ENCODE results near the gene COPRS. TPM values are rescaled to one million over a fixed set of nuclear protein-coding genes. Genes with fewer than 3 reads are reported as not detected.

The COPRS gene
- total and polyA plus RNA-seq, 2 of the 8 experiments (the other 6 are each of a cell fraction or from before 2014, with no cell fraction given): 40.9 to 49.3 TPM

GRCh38 chr17:31853911-31854470, 5.1 kb downstream of the COPRS start:
- no peak for FAIRE-seq
- Histone ChIP-seq H3K56ac (replicated peaks; ENCODE audit: insufficient read length, low read depth, low read length) (no peak overlapping the region), H2BK15ac (ENCODE audit: low read length) (no peak overlapping the region), H3K9me3 (ENCODE audit: insufficient read depth in 2 of 2, low read depth in 1 of 2, low read length in 1 of 2) (no peaks in the 10 kb centered on the region), H3K23ac (ENCODE audit: insufficient read length) (no peak overlapping the region), H2AFZ (ENCODE audit: low read length) (no peak overlapping the region), H3K79me1 (ENCODE audit: low read depth, low read length) (peaks cover 6% of the 10 kb centered on the region; the same call in 1 of the 2 replicates), H3K18ac (ENCODE audit: extremely low read depth, low read length) (no peak overlapping the region), H3K23me2 (ENCODE audit: low read depth, low read length) (peaks cover 4% of the 10 kb centered on the region; the same call in 1 of the 2 replicates), H2BK120ac (replicated peaks; ENCODE audit: low read depth, low read length) (no peak overlapping the region), H2BK5ac (ENCODE audit: low read depth, low read length) (no peak overlapping the region), H3K9ac (replicated peaks in 1 of 4; ENCODE audit: extremely low read depth in 1 of 4, low read depth in 3 of 4, low read length in 3 of 4) (no peak overlapping the region), H3K27me3 (replicated peaks in 1 of 4; ENCODE audit: control insufficient read depth in 3 of 4, extremely low read depth in 1 of 4, insufficient read depth in 3 of 4, low read length in 3 of 4) (no peaks in the 10 kb centered on the region), H3K79me2 (ENCODE audit: control insufficient read depth in 1 of 2, insufficient read depth in 2 of 2, low read length in 2 of 2) (peaks cover 0 to 6% of the 10 kb centered on the region in 2 experiments; a peak in 2 of 4 replicates), H3K4me1 (replicated peaks in 1 of 4; ENCODE audit: control insufficient read depth in 3 of 4, insufficient read depth in 4 of 4, low read length in 3 of 4) (peaks cover 0 to 6% (median 3%) of the 10 kb centered on the region in 4 experiments; a peak in 4 of 7 replicates), H4K8ac (ENCODE audit: extremely low read depth, insufficient read depth, low read length) (no peak overlapping the region), H4K20me1 (replicated peaks in 1 of 2; ENCODE audit: control insufficient read depth in 1 of 2, insufficient read depth in 2 of 2, low read length in 2 of 2) (peaks cover 0 to 2% of the 10 kb centered on the region in 2 experiments), H3K4ac (replicated peaks; ENCODE audit: insufficient read length, low read depth, low read length) (no peak overlapping the region), H2BK12ac (ENCODE audit: low read depth, low read length) (no peak overlapping the region), H3K4me3 (ENCODE audit: extremely low read depth in 1 of 4, insufficient read depth in 2 of 4, low read depth in 3 of 4, low read length in 4 of 4) (no peak overlapping the region), H3K36me3 (ENCODE audit: control insufficient read depth in 2 of 4, insufficient read depth in 4 of 4, low read length in 3 of 4) (peaks cover 4 to 9% (median 7%) of the 10 kb centered on the region in 4 experiments; a peak in 6 of 8 replicates), H4K5ac (ENCODE audit: insufficient read length, low read depth, low read length) (no peak overlapping the region), H2BK20ac (ENCODE audit: low read length) (no peak overlapping the region), H3K14ac (ENCODE audit: insufficient read length) (no peak overlapping the region), H3K4me2 (ENCODE audit: insufficient read depth in 1 of 2, low read depth in 2 of 2, low read length in 2 of 2) (no peak overlapping the region), H2AK5ac (ENCODE audit: low read depth, low read length) (no peak overlapping the region), H4K91ac (replicated peaks; ENCODE audit: insufficient read length, low read length) (no peak overlapping the region), H3K27ac (ENCODE audit: low read depth, low read length) (no peak overlapping the region)
- ChIA-PET CTCF (ENCODE audit: partially characterized antibody) (interaction anchor here (0.8 to 2.4 kb wide), 2 partner anchors 9 to 12 kb away, joined by 3 to 11 read pairs; no protein-coding TSS in a partner anchor), POLR2A (ENCODE audit: partially characterized antibody) (no interaction called here)
- 75% methylated on average over 7 of the region's 7 CpGs; no CpG with 5 or more reads in 1 of the 2 experiments for WGBS, 2 experiments (ENCODE audit: extremely low coverage in 1 of 2, insufficient coverage in 1 of 2, insufficient read length in 1 of 2, insufficient replicate concordance in 2 of 2, low coverage in 1 of 2, low lambda C conversion rate in 2 of 2, missing lambda C conversion rate in 1 of 2)
- no peak for DNase-seq (ENCODE audit: low read depth in 1 of 2, low spot score in 2 of 2)
- TF ChIP-seq TAF1 (IDR thresholded peaks at IDR 0.05; ENCODE audit: low read depth, low read length) (no peak), EZH2 (IDR thresholded peaks at IDR 0.05; ENCODE audit: low read depth, low read length, severe bottlenecking) (no peak), TBP (IDR thresholded peaks at IDR 0.05; ENCODE audit: low read depth, low read length) (no peak), JUN (IDR thresholded peaks at IDR 0.05; ENCODE audit: low read depth, low read length) (no peak), SP2 (IDR thresholded peaks at IDR 0.05; ENCODE audit: low read length) (no peak), CTBP2 (IDR thresholded peaks at IDR 0.05; ENCODE audit: borderline replicate concordance, insufficient read depth, insufficient read length, low read length) (no peak), RNF2 (IDR thresholded peaks at IDR 0.05; ENCODE audit: borderline replicate concordance, low read depth, low read length, missing control alignments, poor library complexity, severe bottlenecking) (no peak), GTF2F1 (IDR thresholded peaks at IDR 0.05; ENCODE audit: borderline replicate concordance, low read depth, low read length) (no peak), YY1 (IDR thresholded peaks at IDR 0.05; ENCODE audit: low read depth, low read length) (no peak), SIRT6 (IDR thresholded peaks at IDR 0.05; ENCODE audit: low read length) (no peak), RBBP5 (IDR thresholded peaks at IDR 0.05; ENCODE audit: borderline replicate concordance, low read depth, low read length) (no peak), SP1 (IDR thresholded peaks at IDR 0.05; ENCODE audit: low read depth, low read length) (no peak)
- TF ChIP-seq, protein P1, sequence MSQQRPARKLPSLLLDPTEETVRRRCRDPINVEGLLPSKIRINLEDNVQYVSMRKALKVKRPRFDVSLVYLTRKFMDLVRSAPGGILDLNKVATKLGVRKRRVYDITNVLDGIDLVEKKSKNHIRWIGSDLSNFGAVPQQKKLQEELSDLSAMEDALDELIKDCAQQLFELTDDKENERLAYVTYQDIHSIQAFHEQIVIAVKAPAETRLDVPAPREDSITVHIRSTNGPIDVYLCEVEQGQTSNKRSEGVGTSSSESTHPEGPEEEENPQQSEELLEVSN (IDR thresholded peaks at IDR 0.05): no peak
